A673 (cell line): Measurements from ENCODE around the gene PLEKHH1.

ENCODE experiments used
- EZH2 ChIP-seq: fragments of 200-600 bp; sonication (generic); IDR thresholded peaks from 2 replicates; pipeline ENCODE4 v1.6.1; 2017; ENCODE audit warnings: borderline replicate concordance, low read depth, mild to moderate bottlenecking, mixed read lengths, antibody characterized with exemption, low read length; ENCODE audit not compliant: poor library complexity, severe bottlenecking
- TF ChIP-seq, protein P1 (sequence below): fragments of 300-800, 200-600 bp; sonication (generic); conservative IDR thresholded peaks from 2 replicates; pipeline ENCODE4 v1.5.1; 2017; ENCODE audit warnings: low read depth, mild to moderate bottlenecking, antibody characterized with exemption, low read length, moderate library complexity, mixed read lengths

DNA sequence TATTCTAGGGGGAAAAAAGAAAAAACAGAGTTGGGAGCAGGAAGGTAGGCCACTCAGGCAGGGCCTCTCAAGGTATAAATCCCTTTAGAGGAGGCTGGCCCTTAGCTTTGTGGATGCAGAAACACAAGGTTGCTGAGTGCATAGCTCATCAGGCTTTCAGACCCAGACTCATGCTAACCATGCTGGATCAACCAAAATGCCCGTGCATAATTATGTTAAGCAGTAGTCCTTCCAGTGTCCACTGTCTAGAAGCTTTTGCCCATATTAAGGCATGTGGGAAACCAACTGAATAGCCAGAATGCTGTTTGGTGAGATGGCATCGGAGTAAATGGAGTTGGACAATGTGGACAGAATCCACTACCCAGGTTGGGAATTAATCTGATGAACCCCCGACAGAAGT, 105.6 kb downstream of the PLEKHH1 start:
- TF ChIP-seq, protein P1, sequence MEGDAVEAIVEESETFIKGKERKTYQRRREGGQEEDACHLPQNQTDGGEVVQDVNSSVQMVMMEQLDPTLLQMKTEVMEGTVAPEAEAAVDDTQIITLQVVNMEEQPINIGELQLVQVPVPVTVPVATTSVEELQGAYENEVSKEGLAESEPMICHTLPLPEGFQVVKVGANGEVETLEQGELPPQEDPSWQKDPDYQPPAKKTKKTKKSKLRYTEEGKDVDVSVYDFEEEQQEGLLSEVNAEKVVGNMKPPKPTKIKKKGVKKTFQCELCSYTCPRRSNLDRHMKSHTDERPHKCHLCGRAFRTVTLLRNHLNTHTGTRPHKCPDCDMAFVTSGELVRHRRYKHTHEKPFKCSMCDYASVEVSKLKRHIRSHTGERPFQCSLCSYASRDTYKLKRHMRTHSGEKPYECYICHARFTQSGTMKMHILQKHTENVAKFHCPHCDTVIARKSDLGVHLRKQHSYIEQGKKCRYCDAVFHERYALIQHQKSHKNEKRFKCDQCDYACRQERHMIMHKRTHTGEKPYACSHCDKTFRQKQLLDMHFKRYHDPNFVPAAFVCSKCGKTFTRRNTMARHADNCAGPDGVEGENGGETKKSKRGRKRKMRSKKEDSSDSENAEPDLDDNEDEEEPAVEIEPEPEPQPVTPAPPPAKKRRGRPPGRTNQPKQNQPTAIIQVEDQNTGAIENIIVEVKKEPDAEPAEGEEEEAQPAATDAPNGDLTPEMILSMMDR = no peak
- TF ChIP-seq EZH2 = no peak
